ENCODE measurements around the gene RAPH1.
A peak's percentile ranks its signal among the peaks of the same experiment; 100 is the strongest.

Gene RAPH1

DNA sequence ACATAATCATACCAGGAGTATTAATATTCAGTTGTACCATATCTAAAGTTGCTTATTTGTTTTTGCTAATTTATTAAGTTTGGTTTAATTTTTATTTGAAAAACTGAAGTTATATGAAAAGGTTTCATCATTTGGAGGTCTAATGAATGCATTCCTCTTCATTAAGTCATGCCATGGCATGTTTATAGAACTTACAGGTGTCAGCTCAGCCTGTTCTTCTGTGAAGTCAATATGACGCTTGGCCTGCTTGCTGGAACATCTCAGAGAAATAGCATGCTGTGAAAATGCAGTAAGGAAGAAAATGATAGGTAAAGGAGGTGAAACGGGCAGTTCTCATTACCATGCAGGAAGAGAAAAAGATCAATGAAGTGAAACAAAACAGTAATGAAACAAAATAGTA lies 58.2 kb downstream of the RAPH1 start:
- no peak overlapping the region for H3K27ac ChIP-seq
- TF ChIP-seq, protein P1, sequence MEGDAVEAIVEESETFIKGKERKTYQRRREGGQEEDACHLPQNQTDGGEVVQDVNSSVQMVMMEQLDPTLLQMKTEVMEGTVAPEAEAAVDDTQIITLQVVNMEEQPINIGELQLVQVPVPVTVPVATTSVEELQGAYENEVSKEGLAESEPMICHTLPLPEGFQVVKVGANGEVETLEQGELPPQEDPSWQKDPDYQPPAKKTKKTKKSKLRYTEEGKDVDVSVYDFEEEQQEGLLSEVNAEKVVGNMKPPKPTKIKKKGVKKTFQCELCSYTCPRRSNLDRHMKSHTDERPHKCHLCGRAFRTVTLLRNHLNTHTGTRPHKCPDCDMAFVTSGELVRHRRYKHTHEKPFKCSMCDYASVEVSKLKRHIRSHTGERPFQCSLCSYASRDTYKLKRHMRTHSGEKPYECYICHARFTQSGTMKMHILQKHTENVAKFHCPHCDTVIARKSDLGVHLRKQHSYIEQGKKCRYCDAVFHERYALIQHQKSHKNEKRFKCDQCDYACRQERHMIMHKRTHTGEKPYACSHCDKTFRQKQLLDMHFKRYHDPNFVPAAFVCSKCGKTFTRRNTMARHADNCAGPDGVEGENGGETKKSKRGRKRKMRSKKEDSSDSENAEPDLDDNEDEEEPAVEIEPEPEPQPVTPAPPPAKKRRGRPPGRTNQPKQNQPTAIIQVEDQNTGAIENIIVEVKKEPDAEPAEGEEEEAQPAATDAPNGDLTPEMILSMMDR (conservative IDR thresholded peaks at IDR 0.05): no peak

DNA sequence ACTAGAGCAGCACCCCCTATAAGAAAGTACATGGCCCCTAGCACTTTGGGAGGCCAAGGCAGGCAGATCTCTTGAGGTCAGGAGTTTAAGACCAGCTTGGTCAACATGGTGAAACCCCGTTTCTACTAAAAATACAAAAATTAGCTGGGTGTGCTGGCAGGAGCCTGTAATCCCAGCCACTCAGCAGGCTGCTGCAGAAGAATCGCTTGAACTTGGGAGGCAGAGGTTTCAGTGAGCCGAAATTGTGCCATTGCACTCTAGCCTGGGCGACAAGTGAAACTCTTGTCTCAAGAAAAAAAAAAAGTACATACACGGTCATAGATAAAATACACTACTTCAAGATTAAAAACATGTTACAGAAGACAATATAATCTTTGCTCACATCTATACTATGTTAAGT lies 63.8 kb downstream of the RAPH1 start:
- TF ChIP-seq, protein P1 (conservative IDR thresholded peaks at IDR 0.05): no peak
- no peak overlapping the region for H3K27ac ChIP-seq

DNA sequence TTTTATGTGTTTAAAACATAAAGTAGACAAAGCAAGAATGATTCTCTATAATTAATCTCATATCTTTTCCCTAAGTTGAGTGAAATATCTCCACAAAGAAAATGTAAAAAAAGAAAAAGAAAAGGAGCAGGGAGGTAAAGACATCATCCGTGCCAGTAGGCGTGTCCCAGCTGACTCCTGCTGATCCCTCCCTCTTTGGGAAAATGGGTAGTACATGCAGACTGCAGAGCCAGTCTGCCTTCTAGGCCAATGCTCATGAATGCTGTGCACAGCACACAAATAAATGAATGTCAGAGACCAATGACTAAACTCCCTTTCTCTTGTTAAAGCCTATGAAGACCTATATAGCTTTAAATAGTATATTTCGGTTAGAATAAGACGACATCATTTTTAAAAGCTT lies 64.7 kb downstream of the RAPH1 start:
- TF ChIP-seq, protein P1 (conservative IDR thresholded peaks at IDR 0.05): no peak
- H3K27ac ChIP-seq: peak overlapping the region; percentile 62

DNA sequence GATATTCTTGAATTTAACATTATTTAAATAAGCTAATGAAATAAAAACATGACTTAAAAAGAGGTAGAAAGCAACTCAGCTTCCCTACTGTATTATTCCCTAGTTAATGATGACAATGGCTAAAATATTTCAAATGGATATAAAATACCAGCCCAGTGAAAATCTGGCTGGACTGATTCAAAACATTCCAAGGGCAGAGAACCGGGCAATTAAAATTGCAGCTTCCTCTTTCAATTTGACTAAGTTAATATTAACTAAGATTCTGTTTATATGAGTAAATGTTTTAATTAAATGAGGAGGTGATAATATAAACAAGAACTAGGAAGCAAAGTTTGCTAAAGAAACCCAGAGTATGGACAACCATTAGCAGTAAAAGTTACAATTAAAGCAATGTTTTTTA lies 65.6 kb downstream of the RAPH1 start:
- TF ChIP-seq, protein P1 (conservative IDR thresholded peaks at IDR 0.05): no peak
- H3K27ac ChIP-seq: peak overlapping the region; percentile 62

DNA sequence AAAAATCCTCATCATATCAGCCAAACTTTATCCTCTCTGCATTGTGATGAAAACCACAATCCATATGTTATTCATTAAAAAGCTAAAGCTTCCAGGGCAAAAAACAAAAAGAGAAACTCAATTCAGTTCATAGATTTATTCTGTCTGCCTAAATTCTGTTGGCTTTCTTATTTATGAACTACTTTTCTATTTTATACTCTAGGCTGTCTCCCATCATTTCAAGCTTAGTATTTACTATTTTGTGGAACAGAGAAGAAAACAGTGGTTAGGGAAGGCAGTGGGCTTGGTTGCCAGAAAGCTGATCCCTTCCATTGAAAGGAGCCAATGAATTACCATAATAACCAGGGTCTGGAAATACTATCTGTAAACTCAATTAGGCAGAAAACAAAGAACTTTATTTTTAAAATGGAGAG lies 71.8 kb downstream of the RAPH1 start:
- no peak overlapping the region for H3K27ac ChIP-seq
- TF ChIP-seq, protein P1 (conservative IDR thresholded peaks at IDR 0.05): no peak

DNA sequence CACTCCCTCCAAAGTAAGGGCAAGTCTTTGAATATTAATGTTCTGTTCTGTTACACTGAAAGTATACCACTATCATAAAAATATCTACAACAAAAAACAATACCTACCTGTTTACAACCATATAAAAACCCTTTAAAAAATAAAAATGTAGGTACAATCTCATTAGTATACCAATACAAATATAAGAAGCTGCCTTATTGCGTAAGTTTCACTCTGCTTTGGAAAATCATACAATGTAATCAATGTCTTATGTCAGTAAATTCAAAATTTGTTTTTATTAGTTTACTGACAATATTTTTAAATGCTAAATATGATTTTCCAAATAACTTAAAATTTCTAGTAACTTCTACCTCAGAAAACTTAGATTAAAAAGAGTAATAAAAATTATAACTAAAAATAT lies 72.8 kb downstream of the RAPH1 start:
- TF ChIP-seq, protein P1 (conservative IDR thresholded peaks at IDR 0.05): no peak
- no peak overlapping the region; the same call in 1 of the 2 replicates for H3K27ac ChIP-seq

DNA sequence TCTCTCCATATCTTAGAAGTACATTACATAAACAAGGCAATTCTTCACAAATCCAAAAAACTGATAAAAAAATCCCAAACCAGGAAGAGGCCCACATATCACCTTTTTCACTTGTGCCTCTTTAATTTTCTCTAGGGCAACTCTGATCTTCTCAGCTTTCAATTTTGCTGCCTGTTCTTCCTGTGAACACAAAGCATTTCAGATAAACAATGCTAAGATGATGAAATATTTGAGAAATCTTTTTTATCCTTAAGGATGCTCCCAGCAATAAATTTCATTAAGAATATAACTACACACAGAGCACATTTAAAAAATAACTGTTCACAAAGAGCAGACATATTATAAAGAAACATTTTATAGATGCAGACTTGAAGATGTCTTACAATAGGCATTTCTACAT lies 73.4 kb downstream of the RAPH1 start:
- no peak overlapping the region; the same call in 1 of the 2 replicates for H3K27ac ChIP-seq
- TF ChIP-seq, protein P1 (conservative IDR thresholded peaks at IDR 0.05): no peak

DNA sequence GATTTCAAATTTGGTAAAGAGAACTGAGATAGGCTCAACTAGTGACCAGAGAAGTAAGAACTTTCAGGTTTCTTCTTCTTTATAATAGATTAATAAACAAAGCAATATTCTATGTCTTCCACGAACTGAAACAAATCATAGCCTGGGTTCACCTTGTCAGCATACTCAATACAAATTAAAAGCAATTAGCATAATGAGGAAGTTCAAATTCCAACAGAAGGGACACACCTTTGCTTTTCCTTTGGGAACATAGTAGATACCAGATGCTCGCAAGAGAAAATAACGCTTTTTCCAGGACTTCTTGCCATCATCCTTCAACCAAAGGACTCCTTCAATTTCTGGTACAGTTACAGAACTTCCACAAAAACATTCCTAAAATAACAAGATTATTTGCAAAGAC lies 79.9 kb downstream of the RAPH1 start:
- TF ChIP-seq, protein P1 (conservative IDR thresholded peaks at IDR 0.05): no peak
- H3K27ac ChIP-seq: no peak overlapping the region
